K562 (cell line): ENCODE data around the gene RNF31. TPM values are rescaled to one million over a fixed set of nuclear protein-coding genes. Genes with fewer than 3 reads are reported as not detected.

ENCODE experiments used
- BRCA1 ChIP-seq, 2 experiments: fragments of 450-650 bp in 1 of 2; sonication (generic) in 1 of 2; formaldehyde crosslinking in 1 of 2; IDR thresholded peaks; 2 replicates each; pipeline versions ENCODE4 v1.5.0 to v1.6.1; 2017 to 2020; ENCODE audit warnings: mild to moderate bottlenecking in 1 of 2, missing genetic modification reagents in 1 of 2
- GABPB1 ChIP-seq: sonication (generic); formaldehyde crosslinking; IDR thresholded peaks from 2 replicates; pipeline ENCODE4 v1.8.0; 2022; ENCODE audit warnings: mild to moderate bottlenecking, missing genetic modification reagents
- GATAD2B ChIP-seq: fragments of 450-650 bp; IDR thresholded peaks from 2 replicates; pipeline ENCODE4 v1.6.1; 2017; ENCODE audit warnings: mild to moderate bottlenecking, borderline replicate concordance
- HDAC1 ChIP-seq, 2 experiments: fragments of 450-650 bp; IDR thresholded peaks; 2 replicates each; pipeline ENCODE4 v1.6.1; 2016 to 2017; ENCODE audit warnings: inconsistent platforms in 1 of 2, mild to moderate bottlenecking in 1 of 2, moderate library complexity in 1 of 2
- KDM5B ChIP-seq: fragments of 200-600 bp; sonication (generic); IDR thresholded peaks from 2 replicates; pipeline ENCODE4 v1.6.1; 2012; ENCODE audit warnings: low read depth, mild to moderate bottlenecking, moderate library complexity, low read length, control low read depth, inconsistent platforms; ENCODE audit not compliant: insufficient replicate concordance
- MYNN ChIP-seq, 2 experiments: sonication (generic); formaldehyde crosslinking in 1 of 2; IDR thresholded peaks; 2 replicates each; pipeline versions ENCODE4 v1.5.0 to v1.6.1; 2016 to 2020; ENCODE audit warnings: antibody characterized with exemption in 1 of 2, missing genetic modification reagents in 1 of 2
- NR2C1 ChIP-seq, 2 experiments: fragments of 450-650 bp; IDR thresholded peaks; 2 replicates each; pipeline ENCODE4 v1.6.1; 2017; ENCODE audit warnings: mild to moderate bottlenecking in 2 of 2, antibody characterized with exemption in 1 of 2, inconsistent platforms in 1 of 2, missing compliant biosample characterization in 1 of 2, missing genetic modification characterization in 1 of 2
- NR3C1 ChIP-seq: sonication (generic); formaldehyde crosslinking; IDR thresholded peaks from 2 replicates; pipeline ENCODE4 v1.8.1; 2022; ENCODE audit warnings: missing genetic modification reagents
- RFX7 ChIP-seq: fragments of 250-450 bp; sonication (Bioruptor Pico); IDR thresholded peaks from 2 replicates; pipeline ENCODE4 v1.5.1; 2021; ENCODE audit warnings: mild to moderate bottlenecking
- TEAD1 ChIP-seq, 2 experiments: fragments of 450-650 bp in 1 of 2; sonication (generic) in 1 of 2; formaldehyde crosslinking; IDR thresholded peaks; 2 replicates each; pipeline versions ENCODE4 v1.4.0 to v1.8.0; 2020 to 2022; ENCODE audit warnings: mild to moderate bottlenecking in 2 of 2, missing genetic modification reagents in 1 of 2
- ZNF121 ChIP-seq: sonication (generic); formaldehyde crosslinking; conservative IDR thresholded peaks from 2 replicates; pipeline ENCODE4 v1.8.0; 2022; ENCODE audit warnings: missing genetic modification reagents
- polyA plus RNA-seq, 8 experiments: library from polyadenylated mRNA; depleted of rRNA in 4 of 8; stranded (reverse) in 5 of 8; unstranded in 3 of 8; fragments of >200 nt; fragmentation: Nextera tagmentation in 2 of 8; fragmentation: Illumina TruSeq in 1 of 8; extraction: Ambion mirVana in 2 of 8; extraction: Trizol in 1 of 8; gene quantifications; 2 replicates each; pipeline versions ENCODE4 v1.2.1 to v1.2.3, GENCODE V29; 2011 to 2014; ENCODE audit warnings: inconsistent platforms in 1 of 8, missing spikeins in 1 of 8
- total RNA-seq, 7 experiments: library from RNA; depleted of rRNA in 6 of 7; stranded (reverse); fragments of >200 nt in 6 of 7; fragmentation: Illumina TruSeq in 2 of 7; extraction: Trizol in 2 of 7; gene quantifications; 2 replicates each; pipeline versions ENCODE4 v1.2.1 to v1.2.3, GENCODE V29; 2011 to 2021; ENCODE audit warnings: low replicate concordance in 1 of 7
- TF ChIP-seq, protein P1 (sequence below): fragments of 200-800 bp; sonication (Bioruptor generic); IDR thresholded peaks from 2 replicates; pipeline ENCODE4 v1.6.1; 2017; ENCODE audit warnings: missing genetic modification characterization, missing compliant biosample characterization
- TF ChIP-seq, protein P2 (sequence below): IDR thresholded peaks from 3 replicates; pipeline ENCODE4 v1.6.1; 2011; ENCODE audit warnings: borderline replicate concordance, mild to moderate bottlenecking, moderate library complexity; ENCODE audit not compliant: insufficient read length; ENCODE audit errors: extremely low read depth

RNF31 gene
- total and polyA plus RNA-seq, 9 of the 15 experiments (the other 6 are each of a cell fraction or from before 2014, with no cell fraction given) = 3.1 to 47.6 (median 19.1) TPM

DNA sequence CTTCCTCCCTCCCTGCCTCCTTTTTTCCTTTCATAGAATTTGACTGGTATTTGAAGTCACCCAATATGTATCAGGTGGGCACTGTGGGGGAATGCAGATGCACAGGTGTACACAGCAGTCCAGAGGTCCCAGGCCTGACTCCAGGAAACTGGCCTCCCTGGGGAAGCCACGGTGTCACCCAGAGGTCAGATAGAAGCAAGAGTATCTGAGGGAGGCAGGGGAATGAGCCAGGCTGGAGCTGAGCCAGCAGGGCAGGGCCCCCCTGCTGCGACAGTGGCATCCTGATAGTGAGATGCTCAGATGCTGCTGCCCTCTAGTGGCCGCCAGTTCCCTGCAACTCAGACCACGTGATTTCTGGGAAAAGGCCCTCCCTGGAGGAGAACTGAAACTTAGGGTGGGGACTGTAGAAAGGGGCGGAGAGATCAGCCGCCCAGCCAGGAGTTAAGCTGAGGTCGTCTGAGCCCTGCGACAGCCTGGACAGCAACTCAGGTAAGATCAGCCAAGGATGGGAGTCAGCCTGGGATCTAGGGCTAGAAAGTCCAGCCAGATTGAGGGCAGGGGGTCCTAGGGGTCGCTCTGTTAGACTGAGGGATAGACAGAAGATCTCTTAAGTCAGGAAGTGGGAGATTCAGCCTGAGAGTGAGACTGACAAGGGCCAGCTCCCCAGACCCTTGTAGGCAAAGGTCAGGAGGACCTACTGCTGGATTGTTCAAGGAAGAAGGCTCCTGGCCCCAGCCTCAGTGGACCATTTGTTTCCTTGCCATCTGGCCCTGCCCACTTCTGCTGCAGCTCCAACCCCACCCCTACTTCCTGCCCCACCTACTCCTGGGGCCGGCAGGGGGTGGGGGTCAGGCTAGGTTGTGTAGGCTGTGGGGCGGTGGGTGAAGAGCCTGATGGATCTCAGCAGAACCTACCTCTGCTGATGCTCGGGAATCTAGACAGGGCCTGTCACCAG lies 13.8 kb downstream of the RNF31 start, which contains the start of gene IRF9 (continued):
- TF ChIP-seq, protein P1, sequence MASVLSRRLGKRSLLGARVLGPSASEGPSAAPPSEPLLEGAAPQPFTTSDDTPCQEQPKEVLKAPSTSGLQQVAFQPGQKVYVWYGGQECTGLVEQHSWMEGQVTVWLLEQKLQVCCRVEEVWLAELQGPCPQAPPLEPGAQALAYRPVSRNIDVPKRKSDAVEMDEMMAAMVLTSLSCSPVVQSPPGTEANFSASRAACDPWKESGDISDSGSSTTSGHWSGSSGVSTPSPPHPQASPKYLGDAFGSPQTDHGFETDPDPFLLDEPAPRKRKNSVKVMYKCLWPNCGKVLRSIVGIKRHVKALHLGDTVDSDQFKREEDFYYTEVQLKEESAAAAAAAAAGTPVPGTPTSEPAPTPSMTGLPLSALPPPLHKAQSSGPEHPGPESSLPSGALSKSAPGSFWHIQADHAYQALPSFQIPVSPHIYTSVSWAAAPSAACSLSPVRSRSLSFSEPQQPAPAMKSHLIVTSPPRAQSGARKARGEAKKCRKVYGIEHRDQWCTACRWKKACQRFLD (CRISPR knock-in tag) = peak; percentile 52; the same call in 1 of the 2 replicates
- TF ChIP-seq KDM5B (peak; percentile 37), RFX7 (no peak), HDAC1 (IDR thresholded peaks at IDR 0.05) (no peak), BRCA1 (IDR thresholded peaks at IDR 0.05) (no peak), BRCA1 (CRISPR knock-in tag; IDR thresholded peaks at IDR 0.05) (no peak), TEAD1 (CRISPR knock-in tag; IDR thresholded peaks at IDR 0.05) (peak; percentile 33 to 41; a peak in 2 of 4 replicates), GABPB1 (peak; percentile 70), MYNN (IDR thresholded peaks at IDR 0.05) (peak; percentile 90), MYNN (CRISPR knock-in tag; IDR thresholded peaks at IDR 0.05) (no peak), NR2C1 (IDR thresholded peaks at IDR 0.05) (0 out of 2 replicates have a peak, but pooled peaks have one; percentile 27), NR2C1 (tag; IDR thresholded peaks at IDR 0.05) (peak; percentile 33; the same call in 1 of the 2 replicates), NR3C1 (no peak), ZNF121 (CRISPR knock-in tag) (no peak), GATAD2B (0 out of 2 replicates have a peak, but pooled peaks have one; percentile 51)
- TF ChIP-seq, protein P2, sequence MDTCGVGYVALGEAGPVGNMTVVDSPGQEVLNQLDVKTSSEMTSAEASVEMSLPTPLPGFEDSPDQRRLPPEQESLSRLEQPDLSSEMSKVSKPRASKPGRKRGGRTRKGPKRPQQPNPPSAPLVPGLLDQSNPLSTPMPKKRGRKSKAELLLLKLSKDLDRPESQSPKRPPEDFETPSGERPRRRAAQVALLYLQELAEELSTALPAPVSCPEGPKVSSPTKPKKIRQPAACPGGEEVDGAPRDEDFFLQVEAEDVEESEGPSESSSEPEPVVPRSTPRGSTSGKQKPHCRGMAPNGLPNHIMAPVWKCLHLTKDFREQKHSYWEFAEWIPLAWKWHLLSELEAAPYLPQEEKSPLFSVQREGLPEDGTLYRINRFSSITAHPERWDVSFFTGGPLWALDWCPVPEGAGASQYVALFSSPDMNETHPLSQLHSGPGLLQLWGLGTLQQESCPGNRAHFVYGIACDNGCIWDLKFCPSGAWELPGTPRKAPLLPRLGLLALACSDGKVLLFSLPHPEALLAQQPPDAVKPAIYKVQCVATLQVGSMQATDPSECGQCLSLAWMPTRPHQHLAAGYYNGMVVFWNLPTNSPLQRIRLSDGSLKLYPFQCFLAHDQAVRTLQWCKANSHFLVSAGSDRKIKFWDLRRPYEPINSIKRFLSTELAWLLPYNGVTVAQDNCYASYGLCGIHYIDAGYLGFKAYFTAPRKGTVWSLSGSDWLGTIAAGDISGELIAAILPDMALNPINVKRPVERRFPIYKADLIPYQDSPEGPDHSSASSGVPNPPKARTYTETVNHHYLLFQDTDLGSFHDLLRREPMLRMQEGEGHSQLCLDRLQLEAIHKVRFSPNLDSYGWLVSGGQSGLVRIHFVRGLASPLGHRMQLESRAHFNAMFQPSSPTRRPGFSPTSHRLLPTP = no peak
